Limb (tissue), 2 donors: Measurements from ENCODE around the gene NQO2.
"Not testable (repeated sequence)": the region's sequence is repeated elsewhere in the genome, so short reads cannot be mapped to it uniquely, and the experiment has no call there.

ENCODE experiments used
- DNase-seq, 2 donors: peaks; one replicate each; pipeline ENCODE4 v3.0.0-alpha.2; 2016; ENCODE audit errors: extremely low spot score in 2 of 2

NQO2 gene

GRCh38 chr6:2970034-2970685 lies 29.5 kb upstream of the NQO2 start:
- no peak for DNase-seq

GRCh38 chr6:2970753-2971419 lies 28.8 kb upstream of the NQO2 start:
- peak in 1 of 2 donors; percentile 60 for DNase-seq

- DNase-seq: peak; percentile 53 to 80
Observed at GRCh38 chr6:2971420-2972218, 28.1 kb upstream of the NQO2 start, which contains the start of gene SERPINB6. Gene SERPINB6, minus strand, starts transcription at chr6:2971567. Its CDS starts 12,235 bp downstream, at chr6:2959332.

GRCh38 chr6:2972219-2972487 lies 27.5 kb upstream of the NQO2 start:
- not testable (repeated sequence) for DNase-seq

- not testable (repeated sequence) for DNase-seq
Observed at GRCh38 chr6:2972685-2973084, 27.0 kb upstream of the NQO2 start.

- DNase-seq: not testable (repeated sequence)
Observed at GRCh38 chr6:2973180-2973579, 26.5 kb upstream of the NQO2 start.

GRCh38 chr6:2973676-2974075 lies 26.0 kb upstream of the NQO2 start:
- no peak for DNase-seq

- no peak for DNase-seq
Observed at GRCh38 chr6:2976060-2976459, 23.6 kb upstream of the NQO2 start.

GRCh38 chr6:2976571-2977085 lies 23.1 kb upstream of the NQO2 start:
- DNase-seq: no peak

GRCh38 chr6:2977290-2977689 lies 22.4 kb upstream of the NQO2 start:
- DNase-seq: no peak

GRCh38 chr6:2977799-2978590 lies 21.7 kb upstream of the NQO2 start:
- DNase-seq: no peak

GRCh38 chr6:2978923-2979322 lies 20.8 kb upstream of the NQO2 start:
- no peak for DNase-seq

GRCh38 chr6:2979819-2980464 lies 19.8 kb upstream of the NQO2 start:
- no peak for DNase-seq

GRCh38 chr6:2980465-2980855 lies 19.2 kb upstream of the NQO2 start:
- no peak for DNase-seq

- DNase-seq: no peak
Observed at GRCh38 chr6:2982426-2983117, 17.1 kb upstream of the NQO2 start.

GRCh38 chr6:2984738-2985406 lies 14.8 kb upstream of the NQO2 start:
- DNase-seq: no peak

GRCh38 chr6:2986722-2987221 lies 12.9 kb upstream of the NQO2 start:
- DNase-seq: peak in 1 of 2 donors; percentile 59

GRCh38 chr6:2988094-2988425 lies 11.6 kb upstream of the NQO2 start:
- no peak for DNase-seq

- peak; percentile 84 to 92 for DNase-seq
Observed at GRCh38 chr6:2988426-2989331, 11.0 kb upstream of the NQO2 start.
